CMK (cell line): ENCODE data around the gene CARD10.
"Not testable (repeated sequence)": the region's sequence is repeated elsewhere in the genome, so short reads cannot be mapped to it uniquely, and the experiment has no call there.

Source experiments
- DNase-seq: peaks from one replicate; pipeline ENCODE4 v3.0.0-alpha.2; 2010; ENCODE audit warnings: low read depth

CARD10 gene

DNA sequence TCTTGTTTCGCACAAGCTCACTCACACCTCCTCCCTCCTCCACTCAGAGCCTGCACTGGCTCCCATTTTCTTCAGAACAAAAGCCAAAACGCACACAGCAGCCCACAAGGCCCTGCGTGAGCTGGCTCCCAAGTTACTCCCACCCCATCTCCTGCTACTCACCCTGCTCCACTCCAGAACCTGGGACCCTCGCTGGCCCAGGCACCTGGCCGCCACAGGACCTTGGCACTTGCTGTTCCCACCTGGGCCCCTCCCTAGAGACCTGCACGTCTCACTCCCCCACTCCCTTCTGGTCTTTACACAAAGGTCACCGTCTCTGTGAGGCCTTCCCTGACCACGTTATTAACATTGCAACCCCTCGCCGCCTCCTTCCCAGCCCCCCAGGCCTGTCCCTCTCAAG is 32.1 kb downstream of the CARD10 start:
- DNase-seq: no peak

DNA sequence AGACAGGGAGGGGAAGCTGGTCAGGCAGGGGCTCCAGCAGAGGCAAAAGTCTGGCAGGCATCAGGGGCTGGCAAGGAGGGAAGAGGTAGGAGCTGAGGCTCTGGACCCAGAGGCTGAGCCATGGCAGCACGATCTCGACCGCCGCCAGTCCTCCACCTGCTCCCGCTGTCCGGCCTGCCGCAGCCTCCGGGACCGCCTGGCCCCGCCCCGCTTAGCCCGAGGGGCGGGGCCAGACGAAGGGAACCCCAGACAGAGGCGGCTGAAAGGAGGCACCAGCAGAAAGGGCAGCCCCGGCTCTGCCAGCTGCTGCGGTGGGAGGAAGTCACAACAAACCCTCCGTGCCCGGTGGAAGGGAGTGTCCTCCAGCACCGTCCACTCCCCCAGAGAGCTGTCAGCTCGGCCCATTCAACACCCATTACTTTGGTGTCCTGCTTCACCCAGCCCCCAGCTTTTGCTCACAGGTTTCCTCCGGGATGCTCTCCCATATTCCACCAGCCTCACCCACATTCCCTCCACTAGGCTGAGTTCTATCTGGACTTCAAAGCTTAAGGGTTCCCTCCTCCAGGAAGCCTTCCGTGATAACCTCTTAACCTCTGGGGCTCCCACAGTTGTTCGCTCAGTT is 32.9 kb downstream of the CARD10 start, which contains the start of gene MFNG:
Gene MFNG, minus strand, starts transcription at position 161 of the 622 bp plus-strand sequence. CDS start 207 bp downstream, outside the sequence.
- peak; percentile 87 for DNase-seq

DNA sequence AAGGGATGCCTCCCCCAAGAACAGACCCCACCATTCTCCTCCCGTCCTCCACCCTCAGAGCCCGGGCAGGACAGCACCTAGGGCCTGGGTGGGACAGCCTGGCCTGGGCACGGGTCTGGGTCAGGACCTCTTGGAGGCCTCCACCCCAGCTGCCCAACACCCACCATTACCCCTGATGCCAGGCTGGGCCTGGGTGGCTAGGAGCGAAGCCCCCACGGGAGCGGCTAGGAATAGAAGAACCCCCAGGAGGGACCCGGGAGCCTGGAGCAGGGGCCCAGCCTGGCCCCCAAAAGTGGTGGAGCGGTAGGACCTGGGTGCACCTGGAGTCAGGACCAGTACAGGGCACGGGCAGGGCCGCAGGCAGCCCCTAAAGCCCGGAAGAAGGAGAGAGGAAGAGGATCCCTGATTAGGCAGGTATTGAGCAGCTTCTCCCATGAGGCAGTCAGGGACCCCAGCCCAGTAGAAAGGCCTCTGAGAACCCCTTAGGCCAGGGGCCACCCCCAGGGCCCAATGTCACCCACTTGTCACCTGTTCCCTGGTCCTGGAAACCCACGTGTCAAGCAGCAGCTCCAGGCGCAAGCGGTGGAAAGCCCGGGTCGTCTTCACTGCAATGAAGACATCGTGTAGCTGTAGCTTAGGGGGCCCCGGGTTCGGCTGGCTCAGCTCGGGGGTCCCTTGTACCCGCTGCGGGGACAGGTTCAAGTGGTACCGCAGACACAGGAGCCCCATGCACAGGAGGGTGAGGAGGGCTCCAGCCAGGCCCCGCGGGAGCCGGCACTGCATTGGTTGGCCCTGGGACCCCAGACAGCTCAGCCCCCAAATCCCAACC is 33.6 kb downstream of the CARD10 start:
- DNase-seq: no peak

DNA sequence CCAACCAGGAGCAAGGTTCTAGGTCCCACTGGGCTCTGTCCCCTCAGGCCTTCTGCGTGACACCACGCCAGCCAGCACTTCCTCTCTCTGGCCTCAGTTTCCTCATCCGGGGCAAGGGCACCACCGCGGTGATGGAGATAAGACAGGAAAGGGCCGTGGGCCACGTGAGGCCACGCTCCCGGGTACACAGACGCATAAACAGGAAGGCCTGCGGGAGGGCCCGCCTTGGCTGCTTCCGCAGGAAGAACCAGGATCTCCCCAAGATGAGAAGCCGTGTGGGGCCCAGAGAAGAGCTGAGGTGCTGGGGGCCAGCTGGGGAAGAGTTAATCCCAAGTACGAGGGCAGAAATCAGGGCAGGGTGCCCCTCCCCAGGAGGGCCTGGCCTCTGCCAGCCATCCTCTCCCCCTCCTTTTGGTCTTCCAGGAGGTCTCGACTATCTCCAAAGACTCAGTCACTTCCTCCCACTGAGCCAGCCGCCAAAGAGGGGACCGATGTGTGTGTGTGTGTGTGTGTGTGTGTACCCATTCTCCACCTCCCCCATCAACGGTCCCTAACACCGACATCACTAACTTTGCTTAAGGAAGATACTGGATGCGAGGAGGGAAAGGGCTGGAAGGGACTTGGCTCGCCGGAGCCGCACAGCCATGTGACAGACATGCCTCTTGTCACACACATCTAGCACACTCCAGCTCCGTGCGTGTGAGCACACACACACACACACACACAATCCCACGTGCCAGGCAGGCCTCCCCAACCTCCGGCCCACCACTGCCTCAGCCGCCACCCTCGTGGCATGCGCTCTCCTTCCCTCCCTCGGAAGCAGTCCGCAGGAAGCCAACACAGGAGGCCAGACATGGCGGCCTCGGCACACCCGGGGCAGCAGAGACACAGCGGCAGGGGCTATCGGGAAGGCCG is 34.5 kb downstream of the CARD10 start:
- DNase-seq: peak; percentile 97

- no peak for DNase-seq
Measured at GRCh38 chr22:37483050-37483449, 36.2 kb downstream of the CARD10 start.

GRCh38 chr22:37482244-37482643 is 37.0 kb downstream of the CARD10 start:
- DNase-seq: no peak

DNA sequence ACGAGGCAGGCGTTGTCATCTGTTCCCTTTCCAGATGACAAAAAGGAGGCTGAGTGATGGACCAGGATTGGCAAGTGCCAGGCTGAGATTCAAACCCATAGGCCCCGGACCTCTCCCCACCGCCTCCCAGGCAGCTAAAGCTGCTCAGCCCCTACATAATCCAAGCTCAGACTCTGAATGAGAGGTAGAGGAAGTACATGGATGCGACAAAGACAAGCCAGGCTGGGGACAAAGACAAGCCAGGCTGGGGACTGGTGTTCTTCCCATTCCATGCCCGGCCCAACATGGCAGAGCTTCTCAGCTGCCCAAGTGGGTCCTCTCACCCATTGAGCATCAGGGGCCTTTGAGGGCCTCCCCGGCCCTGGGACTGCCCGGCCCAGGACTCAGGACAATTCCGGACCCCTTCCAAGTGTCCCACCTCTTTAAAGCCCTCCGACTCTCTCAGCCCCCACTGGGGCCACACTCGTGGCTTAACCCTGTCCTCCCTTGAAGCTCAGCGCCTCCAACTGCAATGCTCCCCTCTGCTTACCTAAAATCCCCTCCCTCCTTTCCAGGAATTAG is 37.8 kb downstream of the CARD10 start:
- no peak for DNase-seq

DNA sequence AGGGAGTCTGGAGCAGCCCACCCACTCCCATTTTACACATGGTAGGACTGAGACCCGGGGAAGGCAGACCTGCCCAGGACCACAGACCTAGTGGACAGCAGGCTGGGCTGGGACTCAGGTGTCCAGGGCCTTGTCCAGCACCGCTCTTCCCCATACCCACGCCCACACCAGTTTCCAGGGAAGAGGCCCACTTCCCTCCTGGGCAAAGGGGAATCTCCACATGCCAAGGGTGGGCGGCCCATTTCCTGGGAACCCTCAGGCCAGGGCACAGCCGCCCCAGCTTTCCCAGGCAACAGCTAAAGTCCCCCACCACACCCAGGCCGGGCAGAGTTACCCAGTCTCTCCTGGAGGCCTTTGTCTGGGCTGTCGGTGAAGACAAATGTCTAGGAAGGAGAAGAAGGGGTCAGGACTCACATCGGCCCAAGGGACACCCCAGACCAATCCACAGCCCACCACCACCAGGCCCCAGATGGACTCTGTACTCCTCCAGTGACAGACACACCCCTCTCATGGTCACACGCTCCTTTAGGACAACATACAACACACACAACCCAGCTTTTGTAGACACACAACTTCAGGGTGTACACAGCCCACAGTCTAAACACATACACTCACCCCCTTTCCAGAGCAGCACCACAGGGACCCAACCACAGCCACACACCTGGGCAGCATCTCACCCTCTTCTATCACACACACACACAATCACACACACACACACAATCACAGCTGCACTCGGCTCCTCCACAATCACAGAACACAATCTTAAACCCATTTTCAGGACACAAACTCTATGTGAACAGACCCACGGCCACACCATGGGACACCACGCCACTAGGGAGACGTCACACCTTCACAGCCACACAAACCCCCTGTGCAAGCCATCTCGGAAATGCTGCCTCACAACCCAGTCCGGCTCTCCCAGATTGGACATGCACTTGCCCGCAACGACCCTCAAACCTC is 38.5 kb downstream of the CARD10 start:
- no peak for DNase-seq

GRCh38 chr22:37479196-37479595 is 40.0 kb downstream of the CARD10 start:
- DNase-seq: no peak

GRCh38 chr22:37476389-37477329 is 42.6 kb downstream of the CARD10 start:
- DNase-seq: no peak

GRCh38 chr22:37474447-37475090 is 44.6 kb downstream of the CARD10 start:
- DNase-seq: no peak

- DNase-seq: no peak
Measured at GRCh38 chr22:37473437-37473946, 45.7 kb downstream of the CARD10 start.

GRCh38 chr22:37472418-37473006 is 46.7 kb downstream of the CARD10 start:
- no peak for DNase-seq

- DNase-seq: no peak
Measured at GRCh38 chr22:37471727-37472417, 47.3 kb downstream of the CARD10 start.

DNA sequence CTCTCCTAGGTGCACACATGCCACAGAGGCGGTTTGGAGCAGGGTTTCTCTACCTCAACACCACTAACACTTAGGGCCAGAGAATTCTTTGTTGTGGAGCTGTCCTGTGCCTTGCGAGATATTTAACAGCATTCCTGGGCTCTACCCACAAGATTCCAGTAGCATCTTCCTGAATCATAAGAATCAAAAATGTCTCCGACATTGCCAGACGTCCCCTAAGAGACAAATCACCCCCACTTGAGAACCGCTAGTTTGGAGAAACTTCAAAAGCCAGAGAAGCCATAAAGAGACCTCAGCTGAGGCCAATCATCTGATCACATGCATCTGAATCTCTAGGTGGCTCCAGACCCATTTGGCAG is 49.1 kb downstream of the CARD10 start:
- no peak for DNase-seq

- DNase-seq: no peak
Measured at GRCh38 chr22:37469416-37470086, 49.7 kb downstream of the CARD10 start.

DNA sequence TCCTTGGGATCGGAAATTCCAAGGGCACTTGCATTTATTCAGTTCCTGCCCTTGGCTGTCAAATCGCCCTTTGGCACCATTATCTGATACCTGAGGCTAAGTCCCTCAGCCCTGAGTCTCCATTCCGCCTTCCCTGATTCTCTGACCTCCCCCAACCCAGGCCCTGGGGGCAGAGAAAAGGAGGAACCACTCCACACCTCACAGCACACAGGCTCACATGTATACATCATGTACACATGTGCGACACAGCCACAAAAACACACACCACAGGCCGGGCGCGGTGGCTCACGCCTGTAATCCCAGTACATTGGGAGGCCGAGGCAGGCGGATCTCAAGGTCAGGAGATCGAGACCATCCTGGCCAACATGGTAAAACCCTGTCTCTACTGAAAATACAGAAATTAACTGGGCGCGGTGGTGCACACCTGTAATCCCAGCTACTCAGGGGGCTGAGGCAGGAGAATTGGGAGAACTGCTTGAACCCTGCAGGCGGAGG is 51.0 kb downstream of the CARD10 start:
- DNase-seq: not testable (repeated sequence)
